ENCODE data around the gene PER2. TPM values are rescaled to one million over a fixed set of nuclear protein-coding genes. Genes with fewer than 3 reads are reported as not detected.

PER2 gene
- total RNA-seq, 4 donors from 2014 or later = 4.1 to 7.5 (median 6.7) TPM

- Histone ChIP-seq H3K27ac (no peak overlapping the region), H3K36me3 (peaks cover 10 to 82% of the 10 kb centered on the region in 2 donors), H3K27me3 (no peaks in the 10 kb centered on the region), H3K4me3 (no peak overlapping the region), H3K9me3 (no peaks in the 10 kb centered on the region), H3K4me1 (peaks cover 0 to 6% of the 10 kb centered on the region in 2 donors)
- ATAC-seq (no peak), DNase-seq (no peak)
- in situ Hi-C loops (cut with MboI; ENCODE audit: low sequenced_read_pairs in 4 of 4) = loop anchor here in 2 of 4 donors (25.0 kb wide), 2 partner anchors 293 to 393 kb away; partner anchors contain the start of genes RAMP1 (in 1 of the 2) and UBE2F (in 1 of the 2)
- intact Hi-C loops (cut with DNase I; ENCODE audit: low total_unique reads) = no loop called here
- TF ChIP-seq POLR2A (IDR thresholded peaks at IDR 0.05) (no peak), CTCF (IDR thresholded peaks at IDR 0.05 in 4 of 5, conservative IDR thresholded peaks at IDR 0.05 in 1 of 5) (no peak)
These were observed 33.3 kb downstream of the PER2 start for GRCh38 chr2:238255151-238255551.

GRCh38 chr2:238254095-238254723, 34.2 kb downstream of the PER2 start:
- Histone ChIP-seq H3K36me3 (peaks cover 10 to 75% of the 10 kb centered on the region in 2 donors), H3K4me1 (peaks cover 6 to 8% of the 10 kb centered on the region in 2 donors), H3K27me3 (no peaks in the 10 kb centered on the region), H3K4me3 (no peak overlapping the region), H3K27ac (no peak overlapping the region), H3K9me3 (no peaks in the 10 kb centered on the region)
- in situ Hi-C loops (cut with MboI; ENCODE audit: low sequenced_read_pairs in 4 of 4) (loop anchor here in 2 of 4 donors (25.0 kb wide), 2 partner anchors 292 to 392 kb away; partner anchors contain the start of genes RAMP1 (in 1 of the 2) and UBE2F (in 1 of the 2)), intact Hi-C loops (cut with DNase I; ENCODE audit: low total_unique reads) (no loop called here)
- DNase-seq (no peak), ATAC-seq (no peak)
- TF ChIP-seq POLR2A (IDR thresholded peaks at IDR 0.05) = no peak
- no peak for TF ChIP-seq CTCF (IDR thresholded peaks at IDR 0.05 in 4 of 5, conservative IDR thresholded peaks at IDR 0.05 in 1 of 5)

GRCh38 chr2:238252766-238253630, 35.4 kb downstream of the PER2 start:
- H3K27ac ChIP-seq = no peak overlapping the region
- H3K4me1 ChIP-seq = peaks cover 11 to 13% of the 10 kb centered on the region in 2 donors
- ATAC-seq (no peak), DNase-seq (no peak)
- intact Hi-C loops (cut with DNase I; ENCODE audit: low total_unique reads) = no loop called here
- H3K4me3 ChIP-seq = no peak overlapping the region
- TF ChIP-seq CTCF (IDR thresholded peaks at IDR 0.05 in 4 of 5, conservative IDR thresholded peaks at IDR 0.05 in 1 of 5) = no peak
- no peak for TF ChIP-seq POLR2A (IDR thresholded peaks at IDR 0.05)
- no peaks in the 10 kb centered on the region for H3K9me3 ChIP-seq
- in situ Hi-C loops (cut with MboI; ENCODE audit: low sequenced_read_pairs in 4 of 4) = loop anchor here in 2 of 4 donors (25.0 kb wide), 2 partner anchors 291 to 391 kb away; partner anchors contain the start of genes RAMP1 (in 1 of the 2) and UBE2F (in 1 of the 2)
- H3K36me3 ChIP-seq = peaks cover 8 to 64% of the 10 kb centered on the region in 2 donors
- no peaks in the 10 kb centered on the region for H3K27me3 ChIP-seq

- Histone ChIP-seq H3K9me3 (no peaks in the 10 kb centered on the region), H3K36me3 (peaks cover 4 to 57% of the 10 kb centered on the region in 2 donors), H3K27ac (no peak overlapping the region), H3K27me3 (no peaks in the 10 kb centered on the region), H3K4me3 (no peak overlapping the region), H3K4me1 (peaks cover 17 to 23% of the 10 kb centered on the region in 2 donors)
- in situ Hi-C loops (cut with MboI; ENCODE audit: low sequenced_read_pairs in 4 of 4) (loop anchor here in 2 of 4 donors (25.0 kb wide), 2 partner anchors 290 to 390 kb away; partner anchors contain the start of genes RAMP1 (in 1 of the 2) and UBE2F (in 1 of the 2)), intact Hi-C loops (cut with DNase I; ENCODE audit: low total_unique reads) (no loop called here)
- ATAC-seq (no peak), DNase-seq (no peak)
- TF ChIP-seq POLR2A (IDR thresholded peaks at IDR 0.05) (no peak), CTCF (IDR thresholded peaks at IDR 0.05 in 4 of 5, conservative IDR thresholded peaks at IDR 0.05 in 1 of 5) (no peak)
These were observed 36.4 kb downstream of the PER2 start for GRCh38 chr2:238251986-238252385.

Data from gastrocnemius medialis (tissue), 4 donors.